Endothelial cell of umbilical vein (primary cell): Measurements from ENCODE around the gene PELI3. TPM values are rescaled to one million over a fixed set of nuclear protein-coding genes. Genes with fewer than 3 reads are reported as not detected.

Experiments
- BruUV-seq: library from RNA; stranded (reverse); fragments of 400-500 nt; replicated peaks from 2 replicates; lab custom pipeline; 2021; lab: Mats Ljungman, UMichigan
- CTCF ChIA-PET: fragments of 300-600, 350-600 bp; sonication (Branson Sonifier 250); formaldehyde crosslinking; loops from one replicate; lab custom pipeline; 2021; ENCODE audit warnings: antibody characterized with exemption, inconsistent platforms; lab: Charles Lee
- POLR2A ChIA-PET: fragments of 300-600, 350-600 bp; sonication (Branson Sonifier 250); formaldehyde crosslinking; loops from one replicate; lab custom pipeline; 2021; ENCODE audit warnings: antibody characterized with exemption, inconsistent platforms; lab: Charles Lee
- DNase-seq: peaks from one replicate; pipeline ENCODE4 v3.0.0-alpha.2; 2011; ENCODE audit warnings: low read depth, low spot score
- FAIRE-seq: peaks from 2 replicates; lab custom pipeline; 2011; peaks lifted over from hg19 to GRCh38; lab: Jason Lieb, UNC
- H2AFZ ChIP-seq: 2 replicates; pipeline ENCODE4 v1.6.0; 2012; ENCODE audit warnings: low read depth, low read length, control low read depth, inconsistent platforms
- H3K27ac ChIP-seq: 2 replicates; pipeline ENCODE4 v1.5.1; 2011; ENCODE audit warnings: low read depth, mild to moderate bottlenecking, control low read depth, low read length, moderate library complexity; ENCODE audit not compliant: insufficient read depth
- H3K27me3 ChIP-seq, 2 experiments: 2 replicates each; pipeline versions ENCODE4 v1.6.0 to v1.6.1; 2011; ENCODE audit warnings: low read length in 2 of 2, mixed read lengths in 1 of 2; ENCODE audit not compliant: control insufficient read depth in 2 of 2, insufficient read depth in 2 of 2
- H3K36me3 ChIP-seq, 2 experiments: 2 replicates in 1 of 2; 3 replicates in 1 of 2; pipeline ENCODE4 v1.5.1; 2011; ENCODE audit warnings: low read length in 2 of 2, mild to moderate bottlenecking in 1 of 2, moderate library complexity in 1 of 2; ENCODE audit not compliant: control insufficient read depth in 2 of 2, insufficient read depth in 2 of 2; ENCODE audit errors: extremely low read depth in 1 of 2
- H3K4me1 ChIP-seq: 3 replicates; pipeline ENCODE4 v1.5.1; 2011; ENCODE audit warnings: mild to moderate bottlenecking, low read length; ENCODE audit not compliant: control insufficient read depth, insufficient read depth; ENCODE audit errors: extremely low read depth
- H3K4me2 ChIP-seq: 2 replicates; pipeline ENCODE4 v1.6.1; 2011; ENCODE audit warnings: low read length, control low read depth, mixed read lengths; ENCODE audit not compliant: insufficient read depth
- H3K4me3 ChIP-seq, 3 experiments: fragments of 200-600 bp in 1 of 3; sonication (generic), shearing (Covaris generic) in 1 of 3; replicated peaks in 1 of 3; 2 replicates each; pipeline ENCODE4 v1.5.1; 2011 to 2016; ENCODE audit warnings: control low read depth in 3 of 3, low read length in 3 of 3, mild to moderate bottlenecking in 2 of 3, inconsistent platforms in 1 of 3, low read depth in 1 of 3, moderate library complexity in 1 of 3; ENCODE audit not compliant: insufficient read depth in 1 of 3
- H3K79me2 ChIP-seq: 2 replicates; pipeline ENCODE4 v1.6.0; 2012; ENCODE audit warnings: low read length, inconsistent platforms; ENCODE audit not compliant: control insufficient read depth, insufficient read depth
- H3K9ac ChIP-seq: replicated peaks from 2 replicates; pipeline ENCODE3; 2011; ENCODE audit warnings: low read length, control low read depth; ENCODE audit not compliant: insufficient read depth; ENCODE audit errors: extremely low read depth
- H3K9me1 ChIP-seq: replicated peaks from 3 replicates; pipeline ENCODE4 v1.6.0; 2011; ENCODE audit warnings: mild to moderate bottlenecking, low read length; ENCODE audit not compliant: control insufficient read depth, insufficient read depth; ENCODE audit errors: extremely low read depth
- H3K9me3 ChIP-seq: replicated peaks from 2 replicates; pipeline ENCODE4 v1.5.1; 2012; ENCODE audit warnings: low read length, inconsistent platforms; ENCODE audit not compliant: control insufficient read depth, insufficient read depth
- H4K20me1 ChIP-seq: replicated peaks from 2 replicates; pipeline ENCODE3; 2011; ENCODE audit warnings: mild to moderate bottlenecking, low read length; ENCODE audit not compliant: control insufficient read depth, insufficient read depth; ENCODE audit errors: extremely low read depth
- CTCF ChIP-seq, 2 donors: IDR thresholded peaks; 1 replicate in 1 of 2; 2 replicates in 1 of 2; pipeline ENCODE4 v1.5.1; 2011; ENCODE audit warnings: low read length in 2 of 2, mild to moderate bottlenecking in 2 of 2, moderate library complexity in 2 of 2, control low read depth in 1 of 2, inconsistent platforms in 1 of 2, low read depth in 1 of 2; ENCODE audit not compliant: insufficient read depth in 1 of 2; ENCODE audit errors: extremely low read depth in 1 of 2
- EZH2 ChIP-seq: IDR thresholded peaks from 2 replicates; pipeline ENCODE4 v1.6.1; 2012; ENCODE audit warnings: borderline replicate concordance, low read depth, mild to moderate bottlenecking, moderate library complexity, low read length, inconsistent platforms; ENCODE audit not compliant: severe bottlenecking
- FOS ChIP-seq: IDR thresholded peaks from 2 replicates; pipeline ENCODE4 v1.6.1; 2011; ENCODE audit warnings: mild to moderate bottlenecking, low read length, moderate library complexity, borderline replicate concordance; ENCODE audit not compliant: insufficient read depth
- GATA2 ChIP-seq: IDR thresholded peaks from 2 replicates; pipeline ENCODE4 v1.7.0; 2011; ENCODE audit warnings: low read depth, mild to moderate bottlenecking, moderate library complexity, mixed read lengths, low read length; ENCODE audit not compliant: insufficient read length, insufficient read depth
- JUN ChIP-seq: IDR thresholded peaks from 2 replicates; pipeline ENCODE4 v1.6.1; 2011; ENCODE audit warnings: borderline replicate concordance, low read depth; ENCODE audit not compliant: insufficient read length, insufficient read depth
- MAX ChIP-seq: IDR thresholded peaks from 2 replicates; pipeline ENCODE4 v1.6.1; 2011; ENCODE audit not compliant: insufficient read depth, insufficient read length
- MYC ChIP-seq: IDR thresholded peaks from one replicate; pipeline ENCODE4 v1.6.1; 2011; ENCODE audit warnings: mild to moderate bottlenecking, low read depth, low read length
- POLR2A ChIP-seq: IDR thresholded peaks from 2 replicates; pipeline ENCODE4 v1.6.1; 2012; ENCODE audit warnings: low read depth, mild to moderate bottlenecking, control low read depth, low read length
- POLR2AphosphoS5 ChIP-seq: IDR thresholded peaks from 2 replicates; pipeline ENCODE4 v1.6.1; 2012; ENCODE audit warnings: low read depth, mild to moderate bottlenecking, control low read depth, low read length, moderate library complexity; ENCODE audit not compliant: insufficient read depth
- dilution Hi-C: fragments of 300-500 bp; cut with MboI; formaldehyde crosslinking; loops from one replicate; pipeline ENCODE4 v1.15.0; 2019; ENCODE audit warnings: low sequenced_read_pairs; ENCODE audit not compliant: extremely low pct_ligation_motif_present
- intact Hi-C: fragments of 100-400 bp; cut with micrococcal nuclease; formaldehyde crosslinking; loops from one replicate; pipeline ENCODE4 v1.10.0; 2022
- polyA plus RNA-seq, 4 experiments: library from polyadenylated mRNA; depleted of rRNA in 3 of 4; stranded (reverse) in 3 of 4; unstranded in 1 of 4; fragments of >200 nt; gene quantifications; 2 replicates each; pipeline versions ENCODE4 v1.2.1 to v1.2.3, GENCODE V29; 2011 to 2012; ENCODE audit warnings: missing spikeins in 1 of 4
- total RNA-seq: library from RNA; stranded (reverse); gene quantifications from 2 replicates; pipeline ENCODE4 v1.2.3, GENCODE V29; 2021

Gene PELI3
- total and polyA plus RNA-seq, 2 donors (not counting 3 experiments of a cell fraction or from before 2014, with no cell fraction given): 2.8 to 2.9 TPM

- ChIA-PET POLR2A (no interaction called here), CTCF (interaction anchor here (0.9 kb wide), 1 partner anchor 35 kb away, joined by 3 read pairs; no protein-coding TSS in a partner anchor)
- intact Hi-C loops (loop anchor here (1.0 to 2.0 kb wide), 3 partner anchors 15 to 45 kb away; partner anchors contain the start of genes BBS1, DPP3 and NPAS4), dilution Hi-C loops (no loop called here)
- H2AFZ ChIP-seq: peak overlapping the region; percentile 98
- no peak overlapping the region for H3K9ac ChIP-seq
- H3K9me1 ChIP-seq: no peaks in the 10 kb centered on the region
- H3K4me2 ChIP-seq: peak overlapping the region; percentile 21
- H3K9me3 ChIP-seq: no peaks in the 10 kb centered on the region
- H3K27ac ChIP-seq: no peak overlapping the region
- H4K20me1 ChIP-seq: no peaks in the 10 kb centered on the region
- BruUV-seq: no TSS peak
- FAIRE-seq: no peak
- H3K79me2 ChIP-seq: no peaks in the 10 kb centered on the region
- peak overlapping the region in 1 of 3 experiments; percentile 63 for H3K4me3 ChIP-seq
- peaks cover 0 to 2% of the 10 kb centered on the region in 2 experiments for H3K27me3 ChIP-seq
- H3K36me3 ChIP-seq: no peaks in the 10 kb centered on the region
- TF ChIP-seq EZH2 (no peak), FOS (no peak), MYC (no peak), JUN (no peak), MAX (no peak), GATA2 (no peak), POLR2A (no peak), POLR2AphosphoS5 (no peak), CTCF (IDR thresholded peaks at IDR 0.05; ENCODE audit: extremely low read depth in 1 of 2, insufficient read depth in 1 of 2, low read depth in 1 of 2, low read length in 2 of 2) (no peak)
- DNase-seq: peak; percentile 9
- H3K4me1 ChIP-seq: peaks cover 10% of the 10 kb centered on the region
Observed at GRCh38 chr11:66465373-66466224, 1.1 kb upstream of the PELI3 start.
